T-helper 17 cell (primary cell): ENCODE data around the gene PELI1. TPM values are rescaled to one million over a fixed set of nuclear protein-coding genes. Genes with fewer than 3 reads are reported as not detected.
"Not testable (repeated sequence)": the region's sequence is repeated elsewhere in the genome, so short reads cannot be mapped to it uniquely, and the experiment has no call there.

Experiments used
- ATAC-seq: fragments of 150-1000 bp; cut with Tn5 transposase; 2 replicates; pipeline ENCODE4 v1.10.0; 2021; ENCODE audit warnings: mild to moderate bottlenecking, moderate library complexity
- DNase-seq, 3 donors: peaks; one replicate each; pipeline versions ENCODE4 v3.0.0 to v3.0.0-alpha.2; 2020 to 2021
- H3K9me3 ChIP-seq: one replicate; pipeline ENCODE4 v1.7.0; 2013; ENCODE audit warnings: low read length, mild to moderate bottlenecking; ENCODE audit not compliant: control insufficient read depth, poor library complexity, severe bottlenecking
- H3K27ac Mint-ChIP-seq: one replicate; pipeline ENCODE4 v1.8.0; 2022; ENCODE audit warnings: mild to moderate bottlenecking, moderate library complexity, mixed read lengths
- H3K27me3 Mint-ChIP-seq: one replicate; pipeline ENCODE4 v1.8.0; 2022; ENCODE audit warnings: mixed read lengths
- H3K36me3 Mint-ChIP-seq: one replicate; pipeline ENCODE4 v1.8.0; 2022; ENCODE audit warnings: low read depth, mixed read lengths
- H3K4me1 Mint-ChIP-seq: one replicate; pipeline ENCODE4 v1.8.0; 2022; ENCODE audit warnings: mild to moderate bottlenecking, mixed read lengths
- H3K4me3 Mint-ChIP-seq: one replicate; pipeline ENCODE4 v1.8.0; 2022; ENCODE audit warnings: mild to moderate bottlenecking, moderate library complexity, mixed read lengths
- total RNA-seq, 4 donors: library from RNA in 2 of 4; stranded (reverse) in 2 of 4; gene quantifications; one replicate each; pipeline ENCODE4 v1.2.3 and lab custom pipeline; 2022 to 2026

Gene PELI1
- total RNA-seq, 2 donors from 2014 or later, result 171 to 195 TPM

DNA sequence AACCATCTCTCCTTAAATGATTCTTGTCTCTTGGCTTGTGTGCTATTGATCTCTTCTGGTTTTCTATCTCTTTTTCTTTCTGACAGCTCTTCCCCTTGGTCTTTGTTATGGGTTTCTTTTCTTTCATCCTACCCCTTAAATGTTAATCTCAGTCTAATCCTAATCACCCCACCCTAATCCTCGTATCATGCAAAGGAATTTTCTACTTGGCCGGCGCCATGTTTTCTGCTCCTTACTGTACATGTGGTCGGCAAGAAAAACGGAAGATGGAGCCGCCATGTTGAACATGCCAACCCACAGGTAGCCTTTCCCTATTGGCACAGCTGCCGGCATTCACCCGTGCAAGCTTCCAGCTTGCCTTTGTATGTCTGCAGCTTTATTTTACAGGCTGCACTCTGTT, 63.2 kb downstream of the PELI1 start:
- Mint-ChIP-seq H3K36me3 (peaks cover 2% of the 10 kb centered on the region), H3K27me3 (peaks cover 22% of the 10 kb centered on the region), H3K4me3 (no peak overlapping the region), H3K4me1 (no peaks in the 10 kb centered on the region), H3K27ac (no peak overlapping the region)
- ATAC-seq (no peak), DNase-seq (no peak)
- H3K9me3 ChIP-seq, result no peaks in the 10 kb centered on the region

DNA sequence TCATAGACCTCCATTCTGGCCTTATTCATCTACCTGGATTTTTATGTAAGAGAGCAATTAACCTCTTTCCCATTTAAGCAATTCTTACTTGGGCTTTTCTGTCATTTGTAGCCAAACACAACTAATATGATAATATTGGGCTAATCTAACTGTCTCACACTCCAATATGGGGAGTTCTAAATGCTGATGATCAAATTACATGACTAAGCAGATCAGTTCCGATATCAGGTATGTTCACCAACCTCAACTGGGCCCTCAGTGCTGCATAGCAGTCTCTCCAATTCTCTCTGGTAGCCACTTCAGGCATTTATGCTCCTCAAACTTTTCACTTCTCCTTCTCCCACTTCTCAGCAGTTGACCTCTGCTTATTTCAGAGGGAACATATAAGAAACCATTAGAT, 64.0 kb downstream of the PELI1 start:
- Mint-ChIP-seq H3K27ac (peak overlapping the region; percentile 27), H3K36me3 (peaks cover 2% of the 10 kb centered on the region), H3K27me3 (peaks cover 22% of the 10 kb centered on the region), H3K4me1 (no peaks in the 10 kb centered on the region), H3K4me3 (no peak overlapping the region)
- DNase-seq, result no peak
- no peak for ATAC-seq
- no peaks in the 10 kb centered on the region for H3K9me3 ChIP-seq

DNA sequence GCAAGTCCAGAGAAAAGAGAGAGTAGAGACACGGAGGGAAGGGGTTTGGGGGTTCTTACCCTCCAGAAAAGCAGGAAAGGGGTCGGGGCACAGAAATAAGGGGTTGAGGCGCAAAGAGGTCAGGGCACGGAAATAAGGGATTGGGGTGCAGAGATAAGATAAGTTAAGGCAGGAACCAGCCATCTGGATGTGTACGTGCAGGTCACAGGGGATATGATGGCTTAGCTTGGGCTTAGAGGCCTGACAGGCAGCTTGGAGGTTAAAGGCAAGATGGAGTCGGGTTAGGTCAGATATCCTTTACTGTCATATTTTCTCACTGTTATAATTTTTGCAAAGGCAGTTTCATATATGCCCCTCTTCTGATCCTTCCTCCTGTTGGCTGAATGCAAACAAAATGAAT, 64.5 kb downstream of the PELI1 start:
- H3K4me1 Mint-ChIP-seq, ATAC-seq, DNase-seq, H3K9me3 ChIP-seq, H3K4me3 Mint-ChIP-seq, H3K36me3 Mint-ChIP-seq: not testable (repeated sequence)
- peak overlapping the region; percentile 27 for H3K27ac Mint-ChIP-seq
- H3K27me3 Mint-ChIP-seq, result peaks cover 22% of the 10 kb centered on the region

DNA sequence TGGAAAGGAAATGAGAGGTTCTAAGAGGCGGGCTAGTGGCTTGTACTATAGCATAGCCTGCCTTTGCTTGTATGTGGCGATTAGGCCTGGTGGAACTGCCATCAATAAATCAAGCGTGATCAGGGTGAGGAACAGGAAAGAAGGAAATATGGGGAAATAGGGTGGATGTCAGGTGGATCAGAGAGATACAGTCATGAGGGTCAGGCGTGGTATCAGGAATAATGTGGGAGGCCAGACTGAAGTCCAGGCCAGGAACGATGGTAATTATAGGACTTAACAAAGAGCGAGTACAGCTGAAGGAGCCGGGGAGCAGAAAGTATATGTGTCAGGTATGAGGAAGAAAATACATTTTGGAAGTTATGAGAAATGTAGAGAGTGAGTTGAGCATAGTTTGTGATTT, 67.4 kb downstream of the PELI1 start:
- DNase-seq, H3K4me1 Mint-ChIP-seq, H3K4me3 Mint-ChIP-seq, H3K9me3 ChIP-seq, H3K36me3 Mint-ChIP-seq, H3K27ac Mint-ChIP-seq, ATAC-seq: not testable (repeated sequence)
- peaks cover 20% of the 10 kb centered on the region for H3K27me3 Mint-ChIP-seq

DNA sequence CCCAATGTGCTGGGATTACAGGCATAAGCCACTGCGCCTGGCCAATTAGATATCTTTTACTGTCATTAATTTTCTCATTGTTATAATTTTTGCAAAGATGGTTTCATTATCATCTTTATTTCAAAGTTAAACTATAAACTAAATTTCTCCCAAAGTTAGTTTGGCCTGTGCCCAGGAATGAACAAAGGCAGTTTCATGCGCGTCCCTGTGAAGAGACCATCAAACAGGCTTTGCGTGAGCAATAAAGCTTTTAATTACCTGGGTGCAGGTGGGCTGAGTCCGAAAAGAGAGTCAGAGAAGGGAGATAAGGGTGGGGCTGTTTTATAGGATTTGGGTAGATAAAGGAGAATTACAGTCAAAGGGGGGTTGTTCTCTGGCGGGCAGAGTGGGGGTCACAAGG, 69.6 kb downstream of the PELI1 start:
- DNase-seq, H3K4me3 Mint-ChIP-seq, H3K9me3 ChIP-seq, H3K27ac Mint-ChIP-seq, H3K36me3 Mint-ChIP-seq, ATAC-seq, H3K4me1 Mint-ChIP-seq: not testable (repeated sequence)
- peaks cover 11% of the 10 kb centered on the region for H3K27me3 Mint-ChIP-seq

DNA sequence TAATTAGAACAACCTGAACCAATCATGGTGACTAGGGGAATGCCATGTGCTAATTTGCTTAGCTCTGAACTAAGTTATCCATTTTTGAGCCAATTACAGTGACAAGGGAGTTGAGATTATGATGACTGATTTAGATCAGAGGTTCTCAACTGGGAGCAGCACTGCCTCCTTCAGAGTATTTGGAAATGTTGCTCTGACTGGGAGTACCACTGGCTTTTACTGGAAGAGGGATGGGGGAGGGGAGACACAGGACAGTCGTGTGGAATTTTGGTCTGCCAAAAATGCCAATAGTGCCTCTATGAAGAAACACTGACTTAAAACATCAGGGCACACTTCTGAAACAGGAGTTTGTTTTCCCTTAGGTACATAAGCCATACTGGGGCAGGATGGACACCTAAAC, 76.9 kb downstream of the PELI1 start:
- Mint-ChIP-seq H3K4me1 (peaks cover 13% of the 10 kb centered on the region), H3K27ac (peak overlapping the region; percentile 62)
- ATAC-seq, result no peak

DNA sequence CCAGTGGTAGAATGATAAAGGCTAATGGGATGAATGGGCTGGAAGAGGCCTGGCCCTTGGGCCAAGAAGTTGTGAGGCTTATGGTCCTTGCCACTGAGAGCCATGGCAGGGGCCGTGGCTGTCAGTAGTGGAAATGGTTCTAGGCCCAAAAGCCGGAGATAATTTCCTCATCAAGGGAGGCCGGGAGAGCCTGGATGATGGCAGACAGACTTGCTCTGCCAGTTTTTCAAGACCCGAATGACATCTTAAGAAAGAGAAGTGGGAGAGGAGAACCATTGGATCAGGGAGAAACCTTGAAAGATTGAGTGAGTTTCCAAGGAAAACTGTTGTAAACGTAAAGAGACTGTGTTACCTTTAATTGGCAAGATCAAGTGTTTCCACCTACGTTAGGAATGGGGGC, 78.7 kb downstream of the PELI1 start:
- no peaks in the 10 kb centered on the region for H3K36me3 Mint-ChIP-seq
- peak overlapping the region; percentile 83 for H3K27ac Mint-ChIP-seq
- H3K9me3 ChIP-seq, result no peaks in the 10 kb centered on the region
- DNase-seq (no peak), ATAC-seq (no peak)
- no peak overlapping the region for H3K4me3 Mint-ChIP-seq
- H3K27me3 Mint-ChIP-seq, result no peaks in the 10 kb centered on the region
- peaks cover 13% of the 10 kb centered on the region for H3K4me1 Mint-ChIP-seq

More for the DNA sequence above, 76.9 kb downstream of the PELI1 start:
- Mint-ChIP-seq H3K27me3 (no peaks in the 10 kb centered on the region), H3K4me3 (no peak overlapping the region), H3K36me3 (no peaks in the 10 kb centered on the region)
- DNase-seq, result no peak
- H3K9me3 ChIP-seq, result no peaks in the 10 kb centered on the region

DNA sequence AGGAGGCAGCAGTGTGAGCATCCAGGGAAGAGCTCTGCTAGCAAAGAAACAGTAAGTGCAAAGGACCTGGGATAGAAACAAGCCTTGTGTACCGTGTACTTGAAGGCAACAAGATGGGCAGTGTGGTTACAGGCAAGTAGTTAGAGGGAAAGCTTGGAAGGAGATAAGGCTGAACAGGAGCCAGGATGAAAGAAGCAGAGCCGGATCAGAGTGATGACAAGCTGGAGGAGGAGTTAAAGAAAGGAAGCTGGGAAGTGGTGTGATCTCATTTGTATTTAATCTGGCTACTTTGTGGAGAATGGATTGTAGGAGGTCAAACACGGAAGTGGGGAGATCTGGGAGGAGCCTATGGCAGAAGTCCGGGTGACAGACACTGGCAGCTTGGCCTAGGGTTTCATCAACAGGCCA, 80.3 kb downstream of the PELI1 start:
- H3K4me3 Mint-ChIP-seq, result no peak overlapping the region

DNA sequence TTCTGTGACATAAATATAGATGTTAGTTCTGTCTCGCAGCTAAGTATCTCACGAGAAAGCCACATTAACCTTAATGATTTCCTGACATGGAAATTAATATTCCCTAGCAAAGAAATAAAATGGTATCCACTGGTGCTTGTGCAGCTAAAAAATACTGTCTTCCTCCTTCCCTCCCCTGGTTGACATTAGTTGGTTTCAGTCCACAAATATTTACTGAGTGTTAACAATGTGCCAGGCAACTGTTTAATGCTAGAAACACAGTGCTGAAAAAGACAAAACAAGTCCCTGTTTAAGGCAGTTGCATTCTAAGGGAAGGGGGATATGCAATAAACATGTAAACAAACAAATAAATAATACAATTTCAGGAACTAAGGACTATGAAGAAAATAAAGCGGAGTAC, 80.8 kb downstream of the PELI1 start:
- H3K27me3 Mint-ChIP-seq, result peaks cover 2% of the 10 kb centered on the region
- ATAC-seq (no peak), DNase-seq (no peak)
- H3K36me3 Mint-ChIP-seq, result no peaks in the 10 kb centered on the region
- no peaks in the 10 kb centered on the region for H3K9me3 ChIP-seq
- H3K27ac Mint-ChIP-seq, result peak overlapping the region; percentile 83
- no peak overlapping the region for H3K4me3 Mint-ChIP-seq
- H3K4me1 Mint-ChIP-seq, result peaks cover 13% of the 10 kb centered on the region

More for the DNA sequence above, 80.3 kb downstream of the PELI1 start:
- H3K36me3 Mint-ChIP-seq, result no peaks in the 10 kb centered on the region
- H3K9me3 ChIP-seq, result no peaks in the 10 kb centered on the region
- peaks cover 13% of the 10 kb centered on the region for H3K4me1 Mint-ChIP-seq
- no peak for ATAC-seq
- no peak for DNase-seq
- peak overlapping the region; percentile 83 for H3K27ac Mint-ChIP-seq
- no peaks in the 10 kb centered on the region for H3K27me3 Mint-ChIP-seq

DNA sequence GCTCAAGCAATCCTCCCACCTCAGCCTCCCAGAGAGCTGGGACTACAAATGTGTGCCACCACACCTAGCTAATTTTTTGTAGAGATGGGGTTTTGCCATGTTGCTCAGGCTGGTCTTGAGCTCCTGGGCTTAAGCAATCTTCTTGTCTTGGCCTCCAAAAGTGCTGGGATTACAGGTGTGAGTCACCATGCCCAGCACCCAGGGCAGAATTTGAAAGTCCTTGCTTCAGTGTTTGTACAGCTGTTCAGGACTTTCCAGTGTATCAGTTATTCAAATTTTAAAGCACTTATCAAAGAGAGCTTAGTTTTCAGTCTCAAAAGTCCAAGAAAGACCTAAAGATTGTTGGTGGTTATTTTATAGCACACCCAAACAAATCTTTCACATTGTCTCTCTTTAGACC, 81.4 kb downstream of the PELI1 start:
- H3K4me3 Mint-ChIP-seq, result no peak overlapping the region
- ATAC-seq, result no peak
- DNase-seq, result no peak
- H3K36me3 Mint-ChIP-seq, result no peaks in the 10 kb centered on the region
- peaks cover 13% of the 10 kb centered on the region for H3K4me1 Mint-ChIP-seq
- peaks cover 9% of the 10 kb centered on the region for H3K27me3 Mint-ChIP-seq
- H3K27ac Mint-ChIP-seq, result no peak overlapping the region
- H3K9me3 ChIP-seq, result no peaks in the 10 kb centered on the region

DNA sequence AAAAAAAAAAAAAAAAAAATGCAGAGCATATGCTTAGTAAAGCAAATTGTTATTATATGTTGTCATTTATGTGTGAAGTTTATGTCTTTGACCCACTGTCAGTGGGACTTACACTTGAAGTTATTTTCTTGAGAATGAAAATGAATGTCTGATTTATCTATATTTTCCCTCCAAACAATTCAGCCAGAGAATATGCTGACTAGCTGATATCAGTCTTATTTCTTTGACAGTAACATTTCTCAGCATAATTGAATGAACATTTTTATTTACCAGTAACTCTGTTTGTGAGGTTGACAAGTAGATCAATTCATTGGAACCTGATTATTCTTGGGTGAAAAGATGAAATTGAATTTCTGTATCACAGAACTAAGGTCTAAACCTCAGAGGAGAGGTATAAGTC, 85.0 kb downstream of the PELI1 start:
- peaks cover 9% of the 10 kb centered on the region for H3K27me3 Mint-ChIP-seq
- H3K27ac Mint-ChIP-seq, result no peak overlapping the region
- ATAC-seq, result no peak
- peaks cover 8% of the 10 kb centered on the region for H3K4me1 Mint-ChIP-seq
- no peaks in the 10 kb centered on the region for H3K9me3 ChIP-seq
- no peaks in the 10 kb centered on the region for H3K36me3 Mint-ChIP-seq
- H3K4me3 Mint-ChIP-seq, result no peak overlapping the region
- no peak for DNase-seq

DNA sequence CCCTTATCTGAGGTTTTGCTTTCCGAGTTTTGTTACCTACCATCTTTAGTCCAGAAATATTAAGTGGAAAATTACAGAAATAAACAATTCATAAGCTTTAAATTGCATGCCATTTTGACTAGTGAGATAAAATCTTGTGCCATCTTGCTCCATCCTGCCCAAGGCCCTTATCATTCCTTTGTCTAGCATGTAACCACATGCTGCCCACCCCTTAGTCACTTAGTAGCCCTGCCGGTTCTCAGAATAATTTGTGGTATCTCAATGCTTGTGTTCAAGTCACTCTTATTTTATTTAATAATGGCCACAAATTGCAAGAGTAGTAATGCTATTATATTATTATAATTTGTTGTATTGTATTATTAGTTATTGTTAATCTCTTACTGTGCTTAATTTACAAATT, 88.2 kb downstream of the PELI1 start:
- H3K36me3 Mint-ChIP-seq, result no peaks in the 10 kb centered on the region

DNA sequence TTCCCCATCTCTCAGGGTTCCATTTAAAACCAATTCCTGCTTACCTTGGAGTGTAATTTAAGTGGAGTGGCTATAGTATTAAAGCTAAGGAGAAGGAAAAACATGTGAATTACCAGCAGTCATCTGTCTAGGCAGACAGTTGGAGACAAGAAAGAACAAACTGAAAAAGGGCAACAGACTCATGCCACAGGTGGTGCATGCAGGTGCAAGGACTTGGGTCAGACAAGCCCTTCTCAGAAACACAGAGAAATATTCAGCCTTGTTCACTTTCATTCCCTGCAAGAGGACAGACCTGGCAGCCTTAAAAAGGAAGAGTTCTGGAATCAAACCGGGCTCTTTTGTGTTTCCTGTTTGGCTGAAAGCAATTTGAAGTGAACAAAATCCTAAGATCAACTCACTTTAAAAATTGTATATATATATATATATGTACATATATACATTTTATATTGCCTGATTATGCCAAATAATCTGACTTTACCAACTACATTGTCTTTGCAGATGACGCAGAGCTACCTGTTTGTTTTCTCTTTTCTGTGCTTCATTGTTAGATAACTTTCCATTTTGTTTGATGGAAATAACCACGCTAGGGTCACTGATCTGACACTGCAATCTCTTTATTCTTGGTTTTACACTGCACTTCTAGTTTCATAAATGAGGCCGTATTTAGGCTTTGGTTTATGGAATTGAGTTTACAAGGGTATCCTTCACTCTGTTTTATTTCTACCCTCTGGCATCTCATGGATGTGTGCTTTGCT, 89.9 kb downstream of the PELI1 start:
- Mint-ChIP-seq H3K4me3 (no peak overlapping the region), H3K27ac (no peak overlapping the region), H3K36me3 (no peaks in the 10 kb centered on the region), H3K4me1 (peaks cover 8% of the 10 kb centered on the region), H3K27me3 (peaks cover 9% of the 10 kb centered on the region)
- DNase-seq (no peak), ATAC-seq (no peak)
- H3K9me3 ChIP-seq, result no peaks in the 10 kb centered on the region

More for the DNA sequence above, 88.2 kb downstream of the PELI1 start:
- no peaks in the 10 kb centered on the region for H3K9me3 ChIP-seq
- peaks cover 2% of the 10 kb centered on the region for H3K4me1 Mint-ChIP-seq
- DNase-seq (no peak), ATAC-seq (no peak)
- H3K27ac Mint-ChIP-seq, result no peak overlapping the region
- H3K27me3 Mint-ChIP-seq, result peaks cover 9% of the 10 kb centered on the region
- H3K4me3 Mint-ChIP-seq, result no peak overlapping the region
